Ecto neural progenitor cell (in vitro differentiated cells): ENCODE measurements around the gene RREB1.

Experiments used
- DNase-seq: peaks from one replicate; pipeline ENCODE4 v3.0.0-alpha.2; 2018; ENCODE audit warnings: low spot score

The RREB1 gene

GRCh38 chr6:7100072-7100752, 7.5 kb upstream of the RREB1 start:
- DNase-seq: no peak

- DNase-seq: no peak
These were observed 7.0 kb upstream of the RREB1 start for GRCh38 chr6:7100753-7101081.

GRCh38 chr6:7101290-7101689, 6.5 kb upstream of the RREB1 start:
- no peak for DNase-seq

GRCh38 chr6:7104752-7105151, 3.0 kb upstream of the RREB1 start:
- no peak for DNase-seq

DNA sequence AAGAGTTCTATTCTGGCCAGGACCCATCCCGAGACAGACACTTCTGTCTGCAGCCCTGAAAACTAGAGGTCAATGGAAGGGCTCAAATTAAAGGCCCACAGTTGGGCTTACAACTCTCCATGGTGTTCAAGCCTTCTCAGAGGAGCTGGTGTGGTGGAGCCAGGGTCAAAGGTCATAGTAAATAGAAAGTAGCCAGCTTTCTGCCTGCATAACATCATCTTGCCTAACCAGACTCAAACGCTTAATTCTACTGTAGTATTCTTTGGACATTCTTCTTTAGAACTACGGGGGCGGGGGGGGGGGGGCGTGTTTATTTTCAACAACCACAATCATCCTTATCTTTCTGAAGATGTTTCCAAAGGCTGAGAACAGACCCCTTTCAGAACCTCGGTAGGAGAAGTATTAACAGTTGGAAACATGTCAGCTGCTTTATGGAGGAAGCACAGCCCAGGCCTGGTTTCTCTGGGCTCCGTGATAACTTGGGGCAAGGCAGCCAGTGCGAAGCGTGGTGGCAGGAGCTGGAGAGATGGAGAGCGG, 1.5 kb upstream of the RREB1 start:
- DNase-seq: no peak

DNA sequence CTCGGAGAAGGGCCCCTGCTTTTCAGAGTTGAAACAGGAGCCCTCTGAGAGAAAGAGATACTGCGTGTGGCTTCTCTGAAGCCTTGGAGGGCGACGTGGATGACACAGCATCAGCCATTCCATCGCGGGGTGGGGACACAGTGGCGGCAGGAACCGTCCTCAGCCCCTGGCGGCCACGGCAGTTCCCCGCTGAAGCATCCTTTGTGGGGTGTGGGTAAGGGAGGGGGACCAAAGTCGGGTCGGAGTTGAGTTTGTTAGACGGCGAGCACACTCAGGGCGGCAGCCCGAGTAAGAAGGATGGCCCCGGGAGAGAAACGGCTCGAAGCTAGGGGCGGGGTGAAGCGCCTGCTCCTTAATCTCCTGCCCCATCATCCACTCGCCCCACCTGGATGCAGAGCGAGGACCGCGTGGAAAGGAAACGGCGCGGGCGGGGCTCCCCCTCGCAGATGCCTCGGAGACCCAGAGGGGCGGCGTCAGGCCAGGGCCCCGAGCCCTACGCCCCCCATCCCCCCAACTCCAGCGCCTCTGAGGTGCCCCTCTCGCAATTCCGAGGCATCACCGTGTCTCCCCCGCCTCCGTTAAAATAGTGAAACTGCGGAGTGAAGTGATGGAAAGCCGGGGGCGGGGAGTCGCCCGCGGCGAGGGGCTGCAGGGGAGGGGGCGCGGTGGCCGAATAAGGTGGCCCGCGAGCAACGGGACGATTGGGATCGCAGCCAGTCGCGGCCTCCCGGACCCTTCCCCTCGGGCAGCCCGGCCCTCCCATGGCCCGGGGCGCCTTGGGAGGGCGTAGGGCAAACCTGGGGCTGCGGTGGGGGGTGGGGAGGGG, 796 bp upstream of the RREB1 start:
- DNase-seq: peak; percentile 71

- DNase-seq: peak; percentile 74
These were observed 619 bp downstream of the RREB1 start for GRCh38 chr6:7108196-7108963.

DNA sequence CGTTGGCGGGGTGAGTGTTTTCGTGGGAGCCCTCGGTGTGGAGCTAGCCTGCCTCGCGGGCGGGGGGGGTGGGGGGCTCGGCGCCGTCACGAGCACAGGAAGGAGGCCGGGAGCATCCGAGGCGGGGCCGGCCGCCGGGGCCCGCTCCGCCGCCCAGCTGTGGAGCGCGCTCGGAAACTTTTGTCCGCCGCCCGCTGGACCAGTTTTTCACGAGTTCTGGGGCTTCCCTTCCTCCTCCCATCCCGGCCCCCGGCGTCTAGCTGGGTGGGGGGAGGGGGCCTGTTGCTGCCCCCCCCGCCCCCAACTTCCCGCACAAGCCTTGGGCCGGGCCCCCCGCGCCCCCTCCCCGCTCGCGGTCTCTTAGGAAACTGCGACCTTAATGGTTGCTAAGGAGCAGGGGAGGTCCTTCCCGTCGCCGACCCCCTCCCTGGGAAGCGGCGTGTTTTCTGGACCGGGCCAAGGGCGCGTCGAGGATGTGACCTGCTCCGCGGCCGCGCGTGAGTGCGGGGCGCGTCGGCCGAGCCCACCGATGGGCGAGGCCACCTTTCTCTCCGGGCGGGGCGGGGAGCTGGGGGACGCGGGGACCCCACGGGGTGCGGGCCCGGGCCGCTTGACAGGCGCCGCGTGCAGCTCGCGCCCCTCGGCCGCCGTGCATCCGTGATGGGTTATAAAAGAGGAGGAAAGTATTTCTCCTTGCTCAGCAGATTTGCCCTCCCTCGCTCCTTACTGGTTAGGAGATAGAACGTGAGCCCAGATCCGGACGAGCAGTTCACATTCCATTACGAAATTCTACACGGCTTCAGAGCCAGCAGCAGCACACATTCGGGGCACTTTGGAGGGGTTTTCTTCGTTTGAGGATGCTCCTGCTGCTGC, 1.4 kb downstream of the RREB1 start:
- DNase-seq: peak; percentile 63

GRCh38 chr6:7110092-7110792, 2.5 kb downstream of the RREB1 start:
- DNase-seq: no peak

- no peak for DNase-seq
These were observed 3.4 kb downstream of the RREB1 start for GRCh38 chr6:7111095-7111690.

GRCh38 chr6:7112171-7112570, 4.4 kb downstream of the RREB1 start:
- DNase-seq: no peak

GRCh38 chr6:7112741-7113313, 5.1 kb downstream of the RREB1 start:
- DNase-seq: no peak

DNA sequence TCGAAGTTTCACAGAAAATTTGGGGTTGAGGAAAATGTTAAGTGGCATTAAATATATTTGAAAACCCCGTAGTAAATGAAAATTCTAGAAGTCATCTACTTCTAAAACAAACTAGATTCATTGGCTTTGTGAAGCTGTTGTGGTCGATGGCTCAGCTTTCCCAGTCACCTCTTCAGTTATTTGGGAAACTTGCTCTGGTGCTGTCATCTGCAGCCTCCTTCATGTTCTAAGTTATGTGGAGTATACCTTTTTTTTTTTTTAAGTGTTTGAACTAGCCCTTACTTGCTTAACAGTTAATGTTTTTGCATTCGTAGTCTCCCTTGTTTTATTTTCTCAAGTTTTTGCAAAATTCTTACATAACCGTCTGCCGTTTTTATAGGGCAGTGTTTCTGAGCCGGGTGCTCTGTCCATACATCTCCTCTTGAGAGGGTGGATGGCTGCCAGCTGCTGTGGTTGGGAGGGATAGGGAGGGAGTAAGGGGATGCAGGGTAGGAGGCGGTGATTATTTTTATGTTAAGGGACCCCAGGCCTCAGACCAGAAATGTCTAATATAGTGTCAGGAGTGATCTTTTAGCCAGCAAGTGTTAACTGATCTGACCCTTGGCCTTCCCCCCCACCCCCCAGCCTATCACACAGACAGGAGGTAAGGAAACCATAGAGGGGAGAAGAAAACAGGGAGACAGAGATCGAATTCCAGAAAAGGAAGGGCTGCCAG, 7.1 kb downstream of the RREB1 start:
- DNase-seq: no peak

- DNase-seq: no peak
These were observed 7.9 kb downstream of the RREB1 start for GRCh38 chr6:7115543-7116231.

DNA sequence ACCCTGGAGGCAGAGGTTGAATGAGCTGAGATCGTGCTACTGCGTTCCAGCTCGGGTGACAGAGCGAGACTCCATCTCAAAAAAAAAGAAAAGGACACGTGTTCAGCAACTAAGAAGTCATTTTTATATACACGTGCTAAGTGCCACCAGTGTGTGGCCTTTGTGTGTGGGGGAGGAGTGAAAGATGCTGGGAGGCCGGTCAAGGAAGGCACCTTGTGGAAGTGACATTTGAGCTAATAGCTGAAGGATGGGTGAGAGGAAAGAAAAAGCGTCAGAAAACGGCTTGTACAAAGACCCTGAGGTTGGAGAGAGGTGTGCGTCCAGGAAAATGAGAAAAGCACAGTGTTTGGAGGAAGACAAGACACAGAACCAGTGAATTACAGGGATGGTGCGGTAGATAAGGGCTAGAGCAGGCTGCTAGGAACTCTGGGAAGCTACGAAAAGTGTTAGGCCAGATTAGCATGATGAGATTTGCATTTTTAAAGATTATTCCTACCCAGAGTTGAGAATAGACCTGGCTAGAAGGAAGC, 11.6 kb downstream of the RREB1 start:
- DNase-seq: no peak

DNA sequence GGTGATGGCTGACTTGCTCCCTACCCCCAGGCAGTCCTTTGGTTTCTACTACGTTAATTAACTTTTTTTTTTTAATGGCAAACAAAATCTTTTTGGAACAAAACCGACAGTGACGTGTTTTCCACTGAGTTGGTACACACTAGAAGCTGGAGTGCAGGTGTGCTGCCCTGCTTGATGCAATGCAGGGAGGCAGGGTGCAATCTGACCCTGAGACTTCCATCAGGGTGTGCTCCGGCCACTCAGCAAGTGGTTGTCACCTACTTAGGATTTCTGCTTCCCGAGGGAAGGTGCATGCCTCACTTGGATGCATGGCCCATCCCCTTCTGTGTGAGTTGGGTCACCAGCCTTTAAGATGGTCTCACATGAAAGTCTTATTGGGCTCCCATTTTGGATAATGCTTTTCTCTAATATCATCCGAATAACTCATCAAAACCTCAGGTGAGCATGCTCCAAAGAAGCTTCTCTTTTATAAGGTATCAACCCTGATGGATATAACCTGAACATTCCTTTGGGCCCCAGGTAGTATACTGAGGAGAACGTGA, 14.0 kb downstream of the RREB1 start:
- DNase-seq: no peak

- no peak for DNase-seq
These were observed 14.9 kb downstream of the RREB1 start for GRCh38 chr6:7122684-7123083.

DNA sequence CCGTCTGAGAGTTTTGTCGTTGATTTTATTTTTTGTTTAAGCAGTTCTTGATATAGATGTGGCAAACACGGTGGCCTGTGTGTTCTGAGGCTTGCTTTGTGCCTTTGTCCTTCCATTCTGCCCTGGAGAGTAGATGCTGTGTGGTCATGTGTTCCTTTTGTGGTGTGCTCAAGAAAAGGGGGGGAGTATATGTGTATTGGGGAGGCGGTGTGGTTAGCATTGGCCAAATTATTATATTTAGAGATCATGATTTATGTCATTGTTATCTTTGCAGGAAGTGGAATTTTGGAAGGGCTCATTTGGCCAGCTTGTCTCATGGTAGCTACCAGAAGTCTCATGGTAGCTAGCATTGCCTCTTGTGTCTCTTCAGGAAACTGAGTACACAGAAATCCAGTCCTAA, 16.4 kb downstream of the RREB1 start:
- no peak for DNase-seq

DNA sequence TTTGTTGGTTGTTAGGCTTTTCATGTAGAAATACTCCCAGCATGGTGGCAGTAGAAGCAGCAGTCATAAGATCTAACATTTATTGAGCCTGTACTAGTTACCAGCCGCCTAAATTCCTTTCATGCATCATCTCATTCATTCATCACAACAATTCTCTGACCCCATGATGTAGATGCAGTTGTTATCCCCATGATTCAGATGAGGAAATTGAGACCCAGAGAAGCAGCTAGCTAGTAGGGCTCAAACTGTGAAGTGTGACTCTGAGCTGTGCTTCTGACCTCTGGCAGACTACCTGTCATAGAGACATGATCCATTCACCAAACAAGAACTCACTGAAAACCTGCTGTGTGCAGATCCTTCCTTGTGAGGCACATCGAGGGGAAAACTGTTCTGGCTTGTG, 16.9 kb downstream of the RREB1 start:
- DNase-seq: no peak
